B cell (primary cell): ENCODE results near the gene HECTD1. TPM values are rescaled to one million over a fixed set of nuclear protein-coding genes. Genes with fewer than 3 reads are reported as not detected.

Source experiments
- ATAC-seq: fragments of 200-7000 bp; cut with Tn5 transposase; one replicate; pipeline ENCODE4 v1.10.0; 2021; ENCODE audit warnings: low read depth, mild to moderate bottlenecking, moderate number of reproducible peaks, moderate library complexity
- CTCF ChIA-PET: fragments of 350-600 bp; sonication (Branson Sonifier 250); formaldehyde crosslinking; loops from one replicate; lab custom pipeline; 2021; ENCODE audit warnings: antibody characterized with exemption, inconsistent platforms; lab: Charles Lee
- POLR2A ChIA-PET: fragments of 350-600 bp; sonication (Branson Sonifier 250); formaldehyde crosslinking; loops from one replicate; lab custom pipeline; 2021; ENCODE audit warnings: antibody characterized with exemption; lab: Charles Lee
- DNase-seq: peaks from one replicate; pipeline ENCODE4 v3.0.0; 2013
- H2AFZ ChIP-seq: 2 replicates; pipeline ENCODE4 v1.6.1; 2012; ENCODE audit warnings: mild to moderate bottlenecking, low read depth, low read length; ENCODE audit not compliant: insufficient read depth, poor library complexity, severe bottlenecking
- H3K27ac ChIP-seq, 2 donors: 1 replicate in 1 of 2; 2 replicates in 1 of 2; pipeline ENCODE4 v1.5.1; 2012 to 2013; ENCODE audit warnings: low read length in 2 of 2, mild to moderate bottlenecking in 2 of 2, moderate library complexity in 1 of 2
- H3K27me3 ChIP-seq, 4 experiments: fragments of 200-600 bp in 1 of 4; sonication (generic) in 1 of 4; replicated peaks in 1 of 4; 1 replicate in 2 of 4; 2 replicates in 2 of 4; pipeline versions ENCODE4 v1.6.1 to v1.7.0; 2013 to 2016; ENCODE audit warnings: low read length in 3 of 4, mild to moderate bottlenecking in 2 of 4, mixed read lengths in 1 of 4, moderate library complexity in 1 of 4; ENCODE audit not compliant: insufficient read depth in 4 of 4, control insufficient read depth in 3 of 4; ENCODE audit errors: control extremely low read depth in 1 of 4
- H3K36me3 ChIP-seq, 2 experiments: replicated peaks in 1 of 2; 1 replicate in 1 of 2; 2 replicates in 1 of 2; pipeline versions ENCODE4 v1.6.1 to v1.7.1; 2013; ENCODE audit warnings: low read length in 1 of 2; ENCODE audit not compliant: insufficient read depth in 2 of 2, control insufficient read depth in 1 of 2; ENCODE audit errors: control extremely low read depth in 1 of 2, extremely low read depth in 1 of 2
- H3K4me1 ChIP-seq, 2 donors: fragments of 200-600 bp in 1 of 2; sonication (generic) in 1 of 2; 1 replicate in 1 of 2; 2 replicates in 1 of 2; pipeline versions ENCODE4 v1.5.1 to v1.6.1; 2013 to 2017; ENCODE audit warnings: low read length in 2 of 2; ENCODE audit not compliant: control insufficient read depth in 2 of 2, insufficient read depth in 2 of 2
- H3K4me2 ChIP-seq: replicated peaks from 2 replicates; pipeline ENCODE3; 2012; ENCODE audit warnings: mild to moderate bottlenecking, low read depth, low read length; ENCODE audit not compliant: poor library complexity, severe bottlenecking
- H3K4me3 ChIP-seq, 5 experiments: fragments of 200-600 bp in 1 of 5; sonication (generic) in 1 of 5; 1 replicate in 3 of 5; 2 replicates in 2 of 5; pipeline versions ENCODE4 v1.5.1 to v1.7.0; 2011 to 2016; ENCODE audit warnings: low read length in 4 of 5, mild to moderate bottlenecking in 4 of 5, low read depth in 2 of 5, control low read depth in 1 of 5, moderate library complexity in 1 of 5; ENCODE audit not compliant: insufficient read depth in 1 of 5; ENCODE audit errors: control extremely low read depth in 1 of 5, extremely low read depth in 1 of 5
- H3K79me2 ChIP-seq: fragments of 200-600 bp; sonication (generic); one replicate; pipeline ENCODE4 v1.6.0; 2016; ENCODE audit warnings: low read length; ENCODE audit not compliant: control insufficient read depth, insufficient read depth
- H3K9ac ChIP-seq: fragments of 200-600 bp; sonication (generic); 2 replicates; pipeline ENCODE4 v1.6.1; 2017; ENCODE audit warnings: mild to moderate bottlenecking, low read length, moderate library complexity
- H3K9me3 ChIP-seq, 3 donors: one replicate each; pipeline versions ENCODE4 v1.6.1 to v1.7.1; 2013; ENCODE audit warnings: low read length in 2 of 3; ENCODE audit not compliant: control insufficient read depth in 2 of 3, insufficient read depth in 1 of 3; ENCODE audit errors: control extremely low read depth in 1 of 3
- H4K20me1 ChIP-seq: 2 replicates; pipeline ENCODE4 v1.6.0; 2012; ENCODE audit warnings: mild to moderate bottlenecking, low read length; ENCODE audit not compliant: insufficient read depth, control insufficient read depth, poor library complexity, severe bottlenecking
- H3K27ac Mint-ChIP-seq: one replicate; pipeline ENCODE4 v1.8.0; 2021; ENCODE audit warnings: mixed read lengths
- H3K27me3 Mint-ChIP-seq: one replicate; pipeline ENCODE4 v1.8.0; 2021; ENCODE audit warnings: mixed read lengths
- H3K4me1 Mint-ChIP-seq: one replicate; pipeline ENCODE4 v1.8.0; 2021; ENCODE audit warnings: mixed read lengths
- H3K4me3 Mint-ChIP-seq: one replicate; pipeline ENCODE4 v1.8.0; 2021; ENCODE audit warnings: mixed read lengths
- H3K9me3 Mint-ChIP-seq: one replicate; pipeline ENCODE4 v1.8.0; 2022; ENCODE audit warnings: mixed read lengths; ENCODE audit not compliant: insufficient read depth
- CTCF ChIP-seq: fragments of 200-600 bp; IDR thresholded peaks from one replicate; pipeline ENCODE4 v1.8.0; 2022; ENCODE audit warnings: antibody characterized with exemption, mild to moderate bottlenecking
- EZH2 ChIP-seq: IDR thresholded peaks from 2 replicates; pipeline ENCODE4 v1.6.1; 2012; ENCODE audit warnings: borderline replicate concordance, low read depth, mild to moderate bottlenecking, moderate library complexity, low read length; ENCODE audit not compliant: insufficient read depth, poor library complexity, severe bottlenecking
- WGBS: methylation state at CpG from one replicate; pipeline ENCODE4 v1.1.5; 2013; ENCODE audit warnings: missing lambda C conversion rate; ENCODE audit not compliant: insufficient coverage; 5-methylcytosine and 5-hydroxymethylcytosine counted together
- intact Hi-C: fragments of 100-400 bp; cut with micrococcal nuclease; formaldehyde crosslinking; loops from one replicate; pipeline ENCODE4 v1.10.0; 2022
- polyA plus RNA-seq: library from polyadenylated mRNA; depleted of rRNA; stranded (reverse); fragments of >200 nt; gene quantifications from 2 replicates; pipeline ENCODE4 v1.2.3, GENCODE V29; 2012
- total RNA-seq, 2 donors: library from RNA; stranded (reverse); fragments of 120-200 nt in 1 of 2; gene quantifications; 1 replicate in 1 of 2; 2 replicates in 1 of 2; pipeline versions ENCODE4 v1.2.3 to v1.2.4, GENCODE V29; 2013 to 2022

Gene HECTD1
- total and polyA plus RNA-seq, 2 donors (not counting 1 experiment from before 2014, with no cell fraction given), result 63.1 to 184 TPM

DNA sequence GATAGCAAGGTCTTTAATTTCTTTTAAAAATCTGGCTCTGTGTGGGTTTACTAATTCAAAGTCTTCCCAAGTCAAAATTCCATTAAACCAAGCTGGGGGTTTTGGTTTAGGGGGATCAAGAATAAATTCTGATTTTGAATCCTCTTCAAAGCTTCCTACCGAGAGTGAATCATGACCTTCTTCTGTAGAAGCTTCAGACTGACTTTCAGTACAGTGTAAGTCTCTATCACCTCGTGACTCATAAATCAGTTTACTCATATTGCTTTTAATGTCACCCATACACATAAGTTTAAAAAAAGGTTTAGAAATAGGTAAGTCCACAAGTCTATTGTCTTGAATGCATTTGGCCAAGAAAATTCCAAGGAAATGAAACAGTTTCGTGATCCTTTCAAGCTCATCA lies 100.8 kb downstream of the HECTD1 start:
- DNase-seq, result no peak
- no peak overlapping the region for H3K4me3 ChIP-seq
- intact Hi-C loops, result no loop called here
- H3K9me3 ChIP-seq, result peaks cover 0 to 7% (median 0%) of the 10 kb centered on the region in 3 donors
- no peak overlapping the region for H3K9ac ChIP-seq
- Mint-ChIP-seq H3K27ac (no peak overlapping the region), H3K4me3 (no peak overlapping the region), H3K9me3 (no peaks in the 10 kb centered on the region), H3K4me1 (no peaks in the 10 kb centered on the region), H3K27me3 (no peaks in the 10 kb centered on the region)
- no peak overlapping the region for H3K4me2 ChIP-seq
- H3K27me3 ChIP-seq, result no peaks in the 10 kb centered on the region
- TF ChIP-seq CTCF (no peak), EZH2 (no peak)
- no peak overlapping the region for H2AFZ ChIP-seq
- WGBS, result no CpG with 5 or more reads among the region's 3 CpGs
- H3K79me2 ChIP-seq, result no peaks in the 10 kb centered on the region
- H4K20me1 ChIP-seq, result no peaks in the 10 kb centered on the region
- no peak overlapping the region for H3K27ac ChIP-seq
- no peak for ATAC-seq
- H3K36me3 ChIP-seq, result peaks cover 15 to 91% of the 10 kb centered on the region in 2 experiments
- ChIA-PET CTCF (interaction anchor here (0.6 to 1.3 kb wide), 2 partner anchors 24 to 125 kb away, joined by 3 to 6 read pairs; no protein-coding TSS in a partner anchor), POLR2A (no interaction called here)
- H3K4me1 ChIP-seq, result no peaks in the 10 kb centered on the region

DNA sequence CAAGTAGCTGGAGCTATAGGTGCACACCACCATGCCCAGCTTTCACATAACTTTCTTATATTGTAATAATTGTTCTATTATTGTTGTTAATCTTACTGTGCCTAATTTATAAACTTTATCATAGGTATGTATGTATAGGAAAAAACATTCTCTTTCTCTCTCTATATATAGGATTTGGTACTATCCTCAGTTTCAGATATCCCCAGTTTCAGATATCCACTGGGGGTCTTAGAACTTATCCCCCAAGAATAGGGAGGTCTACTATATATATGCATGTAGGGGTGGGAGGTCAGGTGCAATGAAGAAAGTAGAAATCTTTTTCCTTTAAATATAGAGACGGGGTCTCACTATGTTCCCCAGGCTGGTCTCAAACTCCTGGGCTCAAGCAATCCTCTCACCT lies 110.5 kb downstream of the HECTD1 start:
- ChIA-PET POLR2A (no interaction called here), CTCF (no interaction called here)
- Histone ChIP-seq H3K4me3 (no peak overlapping the region), H3K9ac (no peak overlapping the region), H3K36me3 (peaks cover 12 to 40% of the 10 kb centered on the region in 2 experiments), H3K79me2 (no peaks in the 10 kb centered on the region), H4K20me1 (no peaks in the 10 kb centered on the region), H3K27me3 (no peaks in the 10 kb centered on the region), H2AFZ (no peak overlapping the region), H3K4me1 (no peaks in the 10 kb centered on the region), H3K27ac (no peak overlapping the region), H3K9me3 (no peaks in the 10 kb centered on the region), H3K4me2 (no peak overlapping the region)
- no peaks in the 10 kb centered on the region for H3K27me3 Mint-ChIP-seq
- DNase-seq (no peak), ATAC-seq (no peak)
- no peak for TF ChIP-seq CTCF
- no peak for TF ChIP-seq EZH2
- H3K27ac Mint-ChIP-seq, result no peak overlapping the region
- H3K4me3 Mint-ChIP-seq, result no peak overlapping the region
- no peaks in the 10 kb centered on the region for H3K9me3 Mint-ChIP-seq
- intact Hi-C loops, result no loop called here
- no peaks in the 10 kb centered on the region for H3K4me1 Mint-ChIP-seq
- no CpG with 5 or more reads among the region's 1 CpG for WGBS
